NCI-H187 (cell line): ENCODE measurements around the gene FCRL1.

Experiments
- DNase-seq, 2 experiments: peaks; one replicate each; lab custom pipeline; 2025; lab: John Stamatoyannopoulos, UW

Gene FCRL1

DNA sequence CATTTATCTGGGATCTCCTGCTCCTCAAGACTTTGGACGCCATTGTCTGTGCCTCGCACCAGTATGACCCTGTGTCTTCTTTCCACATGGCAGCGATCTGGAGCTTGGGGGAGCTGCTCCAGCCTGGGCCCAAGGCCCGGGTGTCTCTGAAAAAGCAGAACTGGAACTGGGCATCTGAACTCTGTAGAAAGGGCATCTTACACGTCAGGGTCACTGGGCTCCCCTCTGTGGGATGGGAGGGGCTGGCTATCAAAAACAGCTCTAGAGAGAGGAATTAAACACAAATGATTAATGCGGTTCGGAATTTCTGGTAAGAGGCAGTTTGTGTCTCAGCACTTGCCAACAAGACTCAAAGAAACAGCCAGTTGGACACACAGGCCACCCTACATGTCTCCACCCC lies 16.1 kb downstream of the FCRL1 start:
- no peak for DNase-seq

GRCh38 chr1:157799996-157800395 lies 19.9 kb downstream of the FCRL1 start:
- no peak for DNase-seq

- no peak for DNase-seq
Observed at GRCh38 chr1:157798211-157798610, 21.7 kb downstream of the FCRL1 start.

DNA sequence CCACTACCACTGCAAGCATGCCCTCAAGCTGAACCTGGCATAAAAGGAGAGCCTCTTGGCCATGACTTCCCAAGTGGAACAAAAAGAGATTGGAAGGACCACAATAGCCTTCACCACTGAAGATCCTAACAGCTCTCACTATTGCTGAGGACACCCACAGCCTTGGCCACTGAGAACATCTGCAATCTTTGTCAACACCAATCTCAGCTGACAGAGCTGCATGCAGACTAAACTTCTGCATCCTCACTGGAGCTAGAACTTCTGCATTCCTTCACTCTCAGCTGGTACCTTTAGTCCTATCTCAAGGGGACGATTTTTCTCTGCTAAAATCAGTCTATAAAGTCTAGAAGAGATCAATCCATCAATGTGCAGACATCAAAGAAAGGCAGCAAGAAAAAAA lies 34.7 kb downstream of the FCRL1 start:
- no peak for DNase-seq

DNA sequence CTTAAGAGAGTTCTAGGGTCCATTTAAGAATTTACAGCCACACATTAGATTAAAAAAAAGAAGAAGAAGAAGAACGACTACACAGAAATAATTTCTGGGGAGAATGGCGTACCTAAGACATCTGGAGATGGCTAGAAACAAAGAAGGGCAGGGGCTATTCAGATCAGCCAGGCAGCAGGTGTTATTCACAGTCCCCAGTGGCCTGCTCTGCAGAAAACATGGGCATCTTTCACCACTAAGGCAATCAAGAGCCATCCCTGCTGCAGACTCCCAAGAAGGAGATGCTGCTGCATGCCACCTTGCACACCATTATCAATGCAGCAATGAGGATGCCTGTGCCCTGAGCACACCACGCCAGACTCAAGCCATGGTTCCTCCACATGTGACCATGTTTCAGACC lies 35.1 kb downstream of the FCRL1 start:
- no peak for DNase-seq

- DNase-seq: no peak
Observed at GRCh38 chr1:157782931-157783330, 37.0 kb downstream of the FCRL1 start.

DNA sequence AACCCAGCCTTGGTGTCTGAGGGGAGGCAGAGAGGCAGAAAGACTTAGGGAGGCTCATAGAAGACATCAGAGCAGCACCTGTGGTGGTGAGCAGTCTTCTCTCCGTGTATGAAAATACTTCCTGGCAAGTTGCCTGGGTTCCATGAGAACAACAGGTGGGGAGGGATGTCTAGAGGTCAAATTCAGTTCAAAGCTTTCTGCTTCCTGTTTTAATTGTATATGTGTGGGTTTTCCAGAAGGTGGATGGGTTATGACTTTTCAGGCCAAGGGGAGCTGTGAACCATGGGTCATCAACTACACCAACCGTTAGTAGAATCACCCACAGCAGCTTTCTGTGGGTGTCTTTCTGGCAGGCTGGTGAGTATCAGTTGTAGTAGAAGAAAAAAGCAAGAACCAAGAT lies 38.9 kb downstream of the FCRL1 start:
- DNase-seq: no peak

DNA sequence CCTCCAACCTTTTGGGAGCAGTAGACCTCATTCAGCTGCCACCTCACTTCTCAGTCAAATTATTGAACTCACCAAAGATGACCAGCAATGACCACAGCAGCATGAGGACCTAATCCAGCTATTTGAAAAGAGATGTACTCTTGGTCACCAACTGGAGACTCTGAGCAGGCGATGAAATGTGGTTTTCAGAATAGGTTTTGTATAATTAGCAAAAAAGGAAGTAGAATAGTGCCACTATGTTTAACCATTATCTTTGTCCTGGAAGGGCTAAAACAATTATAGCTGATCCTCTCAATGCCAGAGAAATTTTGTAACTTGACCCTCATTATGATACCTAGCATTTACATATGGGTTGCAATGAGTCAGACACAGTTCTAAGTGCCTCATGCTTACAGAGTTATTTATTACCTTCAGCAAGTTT lies 42.9 kb downstream of the FCRL1 start, which contains the start of gene FCRL2:
TSS of gene FCRL2 (minus strand) at position 162 of the 421 bp plus-strand sequence. CDS start at position 103, 59 bp downstream.
- no peak for DNase-seq

GRCh38 chr1:157775101-157775870 lies 44.6 kb downstream of the FCRL1 start:
- DNase-seq: no peak

GRCh38 chr1:157774412-157774811 lies 45.5 kb downstream of the FCRL1 start:
- DNase-seq: no peak

- no peak for DNase-seq
Observed at GRCh38 chr1:157773493-157774350, 46.2 kb downstream of the FCRL1 start.

GRCh38 chr1:157771661-157772425 lies 48.1 kb downstream of the FCRL1 start:
- DNase-seq: no peak

DNA sequence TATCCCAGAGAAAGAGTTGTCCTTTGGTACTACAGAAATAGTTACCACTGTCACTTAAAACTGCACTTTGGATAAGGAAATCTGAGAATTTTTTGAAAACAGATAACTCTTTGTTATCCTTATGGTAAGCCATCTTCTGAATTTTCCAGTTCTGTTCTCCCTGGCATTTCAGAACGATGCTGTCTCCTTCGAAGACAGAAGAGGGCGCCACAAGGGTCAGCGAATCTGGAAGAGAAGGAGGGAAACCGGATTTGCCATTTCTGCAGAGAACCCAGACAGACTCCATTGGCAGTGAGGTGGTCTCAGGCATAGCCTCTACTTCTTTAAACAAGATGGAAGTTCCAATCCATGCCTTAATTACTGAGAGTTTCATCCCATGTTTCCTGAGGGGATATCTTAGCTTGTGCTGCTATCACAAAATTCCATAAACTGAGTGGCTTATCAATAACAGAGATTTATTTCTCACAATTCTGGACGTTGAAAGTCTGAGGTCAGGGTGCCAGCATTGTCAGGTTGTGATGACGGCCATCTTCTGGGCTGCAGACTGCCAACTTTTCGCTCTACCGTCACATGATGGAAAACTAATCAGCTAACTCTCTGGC lies 49.4 kb downstream of the FCRL1 start:
- no peak for DNase-seq

DNA sequence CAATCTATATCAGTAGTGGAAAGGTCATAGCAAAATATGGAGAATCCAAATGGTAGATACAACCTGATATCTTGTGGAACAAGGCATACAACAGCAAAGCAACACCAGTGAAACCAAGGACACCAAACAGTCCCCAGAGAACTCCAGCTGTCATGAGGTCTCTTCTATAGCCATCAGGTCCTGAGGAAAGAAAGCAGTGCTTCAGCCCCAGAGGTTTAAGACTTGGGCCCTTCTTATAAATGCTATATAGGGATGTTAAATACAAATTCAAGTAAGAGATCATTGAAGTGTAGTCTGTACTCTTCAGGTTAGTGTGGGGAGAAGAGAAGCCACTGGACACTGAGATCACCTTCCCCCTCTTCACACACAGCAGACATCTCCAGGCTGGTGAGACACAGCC lies 53.1 kb downstream of the FCRL1 start:
- no peak for DNase-seq

DNA sequence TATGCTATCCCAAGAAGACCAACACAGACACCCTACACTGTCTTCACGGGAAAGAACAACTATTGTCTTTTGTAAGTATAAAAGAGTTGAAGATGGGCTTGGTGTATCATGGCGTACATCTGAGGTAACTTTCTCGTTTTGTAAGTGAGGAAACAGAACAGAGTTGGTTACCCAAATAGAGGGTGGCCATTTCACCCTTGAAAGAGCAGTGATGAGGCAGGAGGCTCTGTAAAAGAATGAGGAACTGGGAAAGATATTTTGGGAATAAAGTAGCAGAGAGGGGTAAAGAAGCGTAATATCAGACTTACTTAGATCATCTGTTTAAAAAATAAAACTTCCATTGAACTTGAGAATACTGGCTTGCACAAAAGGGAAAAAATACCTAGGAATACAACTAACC lies 61.9 kb downstream of the FCRL1 start:
- DNase-seq: no peak

DNA sequence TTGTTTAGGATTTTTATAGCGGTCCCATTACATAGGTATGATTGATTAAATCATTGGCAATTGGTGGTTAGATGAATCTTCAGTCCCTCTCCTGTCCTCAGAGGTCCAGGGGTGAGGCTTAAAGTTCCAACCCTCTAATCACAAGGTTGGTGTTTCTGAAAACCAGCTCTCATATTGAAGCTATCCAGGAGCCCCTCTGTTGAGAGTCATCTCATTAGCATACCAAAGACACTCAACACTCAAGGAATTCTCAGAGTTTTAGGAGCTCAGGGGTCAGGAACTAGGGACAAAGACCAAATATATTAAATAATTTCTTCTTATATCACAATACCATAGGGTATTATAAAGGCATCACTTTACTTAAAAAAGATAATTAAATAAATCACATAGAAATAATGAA lies 66.3 kb downstream of the FCRL1 start:
- DNase-seq: no peak

DNA sequence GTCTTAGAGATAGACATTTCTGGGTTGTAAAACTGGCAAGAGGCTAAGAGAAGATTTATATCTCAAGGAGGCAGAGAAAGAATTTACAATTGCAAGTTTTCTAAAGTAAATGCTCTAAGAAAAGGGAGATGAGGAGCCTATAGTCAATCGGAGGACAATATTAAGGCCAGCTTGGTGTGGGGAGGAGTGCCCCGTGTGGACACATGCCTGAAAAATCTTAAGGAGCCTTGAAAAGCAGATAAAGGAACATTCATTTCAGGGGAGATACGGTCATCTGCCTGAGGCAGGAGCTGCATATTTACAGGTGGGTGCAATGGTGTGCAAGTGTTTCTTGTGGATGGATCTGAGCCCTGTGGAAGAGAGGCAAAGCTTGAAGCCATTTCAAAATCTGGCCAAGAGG lies 68.6 kb downstream of the FCRL1 start:
- no peak for DNase-seq

DNA sequence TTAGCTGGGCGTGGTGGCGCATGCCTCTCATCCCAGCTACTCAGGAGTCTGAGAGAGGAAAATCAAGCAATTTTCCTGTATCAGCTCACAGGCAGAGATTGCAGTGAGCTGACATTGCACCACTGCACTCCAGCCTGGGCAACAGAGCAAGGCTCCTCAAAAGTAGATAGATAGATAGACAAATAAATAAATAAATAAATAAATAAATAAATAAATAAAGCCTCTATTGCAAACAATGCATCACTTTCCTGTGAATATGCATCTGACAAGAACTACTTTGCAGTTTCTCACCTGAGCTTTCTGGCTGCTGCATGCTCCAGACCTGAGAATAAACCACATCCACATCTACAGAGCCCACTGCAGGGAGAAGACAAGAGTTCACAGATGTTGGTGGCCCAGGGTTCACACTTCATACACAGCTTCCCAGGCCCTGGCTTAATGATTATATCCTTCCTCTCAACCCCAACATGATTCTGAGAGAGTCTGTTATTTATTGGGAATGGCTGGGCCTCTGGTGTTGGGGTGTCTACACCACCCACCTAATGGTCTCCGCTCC lies 71.6 kb downstream of the FCRL1 start:
- no peak for DNase-seq
